GM21786 (cell line): Measurements from ENCODE around the gene LTF.
"Not testable (repeated sequence)": the region's sequence is repeated elsewhere in the genome, so short reads cannot be mapped to it uniquely, and the experiment has no call there.

Experiments
- ATAC-seq: cut with Tn5 transposase; IDR thresholded peaks from one replicate; pipeline ENCODE4 v1.9.1; 2021; ENCODE audit not compliant: unreplicated experiment

LTF gene

GRCh38 chr3:46416811-46417510 lies 47.7 kb downstream of the LTF start:
- ATAC-seq = no peak

GRCh38 chr3:46416125-46416810 lies 48.4 kb downstream of the LTF start:
- no peak for ATAC-seq

- no peak for ATAC-seq
Measured at GRCh38 chr3:46414739-46415138, 50.0 kb downstream of the LTF start.

GRCh38 chr3:46413951-46414350 lies 50.8 kb downstream of the LTF start:
- ATAC-seq = no peak

GRCh38 chr3:46412786-46413298 lies 51.9 kb downstream of the LTF start:
- ATAC-seq = no peak

GRCh38 chr3:46411271-46411670 lies 53.4 kb downstream of the LTF start:
- no peak for ATAC-seq

- no peak for ATAC-seq
Measured at GRCh38 chr3:46410669-46411068, 54.0 kb downstream of the LTF start.

GRCh38 chr3:46409739-46410489 lies 54.8 kb downstream of the LTF start:
- ATAC-seq = no peak

GRCh38 chr3:46408853-46409252 lies 55.9 kb downstream of the LTF start:
- no peak for ATAC-seq

GRCh38 chr3:46407970-46408369 lies 56.7 kb downstream of the LTF start:
- no peak for ATAC-seq

- no peak for ATAC-seq
Measured at GRCh38 chr3:46406788-46407611, 57.7 kb downstream of the LTF start, which contains the start of the genes CCR5AS and CCRL2. TSS of gene CCR5AS (minus strand) at chr3:46407066. TSS of gene CCRL2 (plus strand) at chr3:46407259. CDS start at chr3:46408080, 821 bp downstream.

- no peak for ATAC-seq
Measured at GRCh38 chr3:46406443-46406787, 58.3 kb downstream of the LTF start.

- no peak for ATAC-seq
Measured at GRCh38 chr3:46405301-46406019, 59.2 kb downstream of the LTF start.

- not testable (repeated sequence) for ATAC-seq
Measured at GRCh38 chr3:46402902-46403301, 61.8 kb downstream of the LTF start.

GRCh38 chr3:46401579-46401978 lies 63.1 kb downstream of the LTF start:
- ATAC-seq = no peak

GRCh38 chr3:46400846-46401245 lies 63.9 kb downstream of the LTF start:
- no peak for ATAC-seq

GRCh38 chr3:46400000-46400734 lies 64.5 kb downstream of the LTF start:
- no peak for ATAC-seq

- ATAC-seq = no peak
Measured at GRCh38 chr3:46399557-46399956, 65.1 kb downstream of the LTF start.

- ATAC-seq = no peak
Measured at GRCh38 chr3:46399098-46399497, 65.6 kb downstream of the LTF start.
